Activated CD4-positive, alpha-beta T cell treated with anti-CD3 and anti-CD28 coated beads for 48 hours (primary cell): ENCODE data around the gene PIGS.

Source experiments
- DNase-seq: peaks from one replicate; pipeline ENCODE4 v3.0.0-alpha.2; 2020

PIGS gene

DNA sequence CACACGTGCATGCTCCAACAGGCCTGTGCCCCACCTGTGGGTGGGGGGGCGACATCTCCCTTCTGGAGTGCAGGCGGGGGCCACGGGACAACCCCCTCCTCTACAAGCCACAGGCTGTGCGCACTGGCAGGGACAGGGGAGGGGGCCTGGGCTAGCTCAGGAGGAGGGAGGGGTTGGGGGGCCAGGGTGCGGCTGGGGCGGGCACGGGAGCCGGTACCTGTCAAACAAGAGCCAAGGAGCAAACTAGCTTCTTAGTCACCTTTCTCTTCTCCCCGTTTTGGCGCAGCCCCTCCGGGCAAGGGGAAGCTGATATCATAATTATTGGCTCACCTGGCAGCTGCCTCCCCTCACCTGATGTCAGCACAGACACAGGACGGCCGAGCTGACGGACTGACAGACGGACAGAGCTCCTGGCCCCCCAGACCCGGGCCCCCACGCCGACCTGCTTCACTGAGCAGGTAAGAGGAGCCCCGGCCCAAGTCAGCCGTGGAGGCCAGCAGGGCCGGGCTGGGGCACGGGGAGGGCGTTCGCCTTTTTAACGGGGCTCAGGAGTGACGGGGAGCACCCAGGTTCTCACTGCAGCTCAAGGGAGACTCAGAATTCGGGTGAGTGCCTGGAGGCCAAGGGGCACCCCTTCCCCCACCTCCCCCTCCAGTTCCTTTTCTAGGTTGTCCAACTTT, 65.2 kb downstream of the PIGS start, which contains the start of gene FOXN1:
FOXN1 (plus strand) TSS at position 363 of the 680 bp plus-strand sequence. CDS start 17,622 bp downstream, outside the sequence.
- no peak for DNase-seq

DNA sequence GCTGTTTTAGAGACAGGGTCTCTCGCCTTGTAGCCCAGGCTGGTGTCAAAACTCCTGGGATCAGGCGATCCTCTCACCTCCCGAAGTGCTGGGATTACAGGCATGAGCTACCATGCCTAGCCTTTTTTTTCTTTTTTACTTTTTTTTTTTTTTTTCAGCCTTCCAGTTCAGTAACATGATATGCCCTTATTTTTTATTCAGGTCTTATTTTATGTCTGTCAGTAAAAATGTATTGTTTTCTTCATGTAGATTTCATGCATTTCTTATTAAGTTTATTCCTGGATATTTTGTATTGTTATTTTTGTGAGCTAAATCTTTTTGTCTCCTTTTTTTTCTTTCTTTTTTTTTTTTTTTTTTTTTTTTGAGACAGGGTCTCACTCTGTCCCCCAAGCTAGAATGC, 67.9 kb downstream of the PIGS start:
- DNase-seq, result no peak
